ENCODE measurements around the gene CD4. TPM values are rescaled to one million over a fixed set of nuclear protein-coding genes. Genes with fewer than 3 reads are reported as not detected.
A peak's percentile ranks its signal among the peaks of the same experiment; 100 is the strongest.

CD4 gene
- total and polyA plus RNA-seq, 4 donors = 15.9 to 44.8 (median 32.0) TPM

- Histone ChIP-seq H3K4me3 (ENCODE audit: low read depth in 1 of 3, low read length in 3 of 3) (no peak overlapping the region), H3K36me3 (ENCODE audit: control insufficient read depth in 4 of 4, insufficient read depth in 3 of 4, low read depth in 1 of 4, low read length in 3 of 4) (peaks cover 7 to 44% (median 18%) of the 10 kb centered on the region in 4 donors), H3K9ac (ENCODE audit: low read depth in 1 of 2, low read length in 2 of 2) (no peak overlapping the region)
These were observed 77.0 kb downstream of the CD4 start for GRCh38 chr12:6866163-6866919.

GRCh38 chr12:6866920-6867412 lies 77.6 kb downstream of the CD4 start:
- Histone ChIP-seq H3K36me3 (ENCODE audit: control insufficient read depth in 4 of 4, insufficient read depth in 3 of 4, low read depth in 1 of 4, low read length in 3 of 4) (peaks cover 4 to 39% (median 17%) of the 10 kb centered on the region in 4 donors), H3K27me3 (ENCODE audit: control insufficient read depth in 4 of 4, insufficient read depth in 4 of 4, low read length in 3 of 4) (no peaks in the 10 kb centered on the region), H3K9me3 (ENCODE audit: control insufficient read depth in 4 of 4, low read length in 3 of 4) (no peaks in the 10 kb centered on the region), H3K9ac (ENCODE audit: low read depth in 1 of 2, low read length in 2 of 2) (no peak overlapping the region), H3K4me3 (ENCODE audit: low read depth in 1 of 3, low read length in 3 of 3) (peak overlapping the region in 2 of 3 donors; percentile 39 to 91), H3K27ac (ENCODE audit: low read depth in 1 of 2, low read length in 2 of 2) (peak overlapping the region; percentile 52 to 99), H3K4me1 (ENCODE audit: control insufficient read depth in 4 of 4, insufficient read depth in 4 of 4, low read length in 3 of 4) (peaks cover 3 to 40% (median 35%) of the 10 kb centered on the region in 4 donors)
- TF ChIP-seq SP1 (IDR thresholded peaks at IDR 0.05) (peak; percentile 8), TAF1 (conservative IDR thresholded peaks at IDR 0.05) (no peak), FOXA1 (IDR thresholded peaks at IDR 0.05) (no peak), ATF3 (IDR thresholded peaks at IDR 0.05) (no peak), GABPA (IDR thresholded peaks at IDR 0.05 in 1 of 2, conservative IDR thresholded peaks at IDR 0.05 in 1 of 2) (no peak), HNF4A (conservative IDR thresholded peaks at IDR 0.05) (peak in 1 of 2 donors; percentile 20)
- 3% methylated on average over 33 of the region's 33 CpGs for WGBS
- no peak for DNase-seq (ENCODE audit: low spot score)

More at GRCh38 chr12:6866163-6866919, 77.0 kb downstream of the CD4 start:
- WGBS = 83% methylated on average over 19 of the region's 19 CpGs
- TF ChIP-seq FOXA1 (IDR thresholded peaks at IDR 0.05) (no peak), HNF4G (IDR thresholded peaks at IDR 0.05) (no peak), YY1 (IDR thresholded peaks at IDR 0.05) (no peak), NR2F2 (IDR thresholded peaks at IDR 0.05) (no peak), FOXA2 (IDR thresholded peaks at IDR 0.05) (no peak), GABPA (IDR thresholded peaks at IDR 0.05 in 1 of 2, conservative IDR thresholded peaks at IDR 0.05 in 1 of 2) (no peak), JUND (IDR thresholded peaks at IDR 0.05) (no peak), EGR1 (IDR thresholded peaks at IDR 0.05; ENCODE audit: low read depth in 2 of 2) (no peak)
- H3K9me3 ChIP-seq (ENCODE audit: control insufficient read depth in 4 of 4, low read length in 3 of 4) = no peaks in the 10 kb centered on the region
- H3K27ac ChIP-seq (ENCODE audit: low read depth in 1 of 2, low read length in 2 of 2) = peak overlapping the region in 1 of 2 donors; percentile 52
- DNase-seq (ENCODE audit: low spot score) = no peak
- no peaks in the 10 kb centered on the region for H3K27me3 ChIP-seq (ENCODE audit: control insufficient read depth in 4 of 4, insufficient read depth in 4 of 4, low read length in 3 of 4)
- peaks cover 3 to 33% (median 29%) of the 10 kb centered on the region in 4 donors for H3K4me1 ChIP-seq (ENCODE audit: control insufficient read depth in 4 of 4, insufficient read depth in 4 of 4, low read length in 3 of 4)

DNA sequence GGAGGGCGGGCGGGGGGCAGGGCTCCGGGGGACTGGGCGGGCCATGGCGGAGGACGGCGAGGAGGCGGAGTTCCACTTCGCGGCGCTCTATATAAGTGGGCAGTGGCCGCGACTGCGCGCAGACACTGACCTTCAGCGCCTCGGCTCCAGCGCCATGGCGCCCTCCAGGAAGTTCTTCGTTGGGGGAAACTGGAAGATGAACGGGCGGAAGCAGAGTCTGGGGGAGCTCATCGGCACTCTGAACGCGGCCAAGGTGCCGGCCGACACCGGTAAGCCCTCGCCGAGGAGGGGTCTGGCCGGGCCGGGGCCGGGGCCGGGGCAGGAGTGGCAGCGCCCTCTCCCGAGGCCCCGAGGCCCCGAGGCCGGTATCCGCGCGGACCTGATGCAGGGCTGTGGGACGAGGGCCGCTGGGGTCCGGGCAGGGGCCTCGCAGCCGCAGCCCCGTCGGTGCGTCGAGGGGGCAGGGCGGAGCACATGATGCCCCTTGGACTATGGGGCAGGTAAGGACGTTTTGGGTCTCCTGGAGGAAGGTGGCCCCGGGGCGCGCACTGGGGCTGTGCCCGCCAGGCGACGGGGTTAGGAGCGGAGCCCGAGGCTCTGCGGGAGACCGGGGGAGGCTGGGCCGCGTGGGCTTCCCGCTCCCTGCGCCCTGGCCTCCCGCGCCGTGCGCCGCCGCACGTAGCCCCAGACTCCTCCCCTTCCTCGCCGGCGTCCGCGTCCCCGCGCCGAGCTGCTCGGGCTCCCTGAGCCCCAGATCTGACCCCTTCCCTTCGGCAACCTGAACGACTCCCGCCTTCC lies 78.3 kb downstream of the CD4 start, which contains the start of gene TPI1:
TPI1 (plus strand) TSS at position 119 of the 798 bp plus-strand sequence; CDS start at position 155, 36 bp downstream.
- peaks cover 3 to 45% (median 40%) of the 10 kb centered on the region in 4 donors for H3K4me1 ChIP-seq (ENCODE audit: control insufficient read depth in 4 of 4, insufficient read depth in 4 of 4, low read length in 3 of 4)

More for the DNA sequence above, 78.3 kb downstream of the CD4 start, which contains the start of gene TPI1:
- WGBS = under 1% methylated on average over 86 of the region's 86 CpGs
- peaks cover 4 to 35% (median 15%) of the 10 kb centered on the region in 4 donors for H3K36me3 ChIP-seq (ENCODE audit: control insufficient read depth in 4 of 4, insufficient read depth in 3 of 4, low read depth in 1 of 4, low read length in 3 of 4)
- peak; percentile 89 for DNase-seq (ENCODE audit: low spot score)
- TF ChIP-seq FOXA1 (IDR thresholded peaks at IDR 0.05) (no peak), TAF1 (conservative IDR thresholded peaks at IDR 0.05) (peak; percentile 94), GABPA (IDR thresholded peaks at IDR 0.05 in 1 of 2, conservative IDR thresholded peaks at IDR 0.05 in 1 of 2) (no peak), HNF4A (conservative IDR thresholded peaks at IDR 0.05) (peak; percentile 17 to 29), JUND (IDR thresholded peaks at IDR 0.05) (no peak), SP1 (IDR thresholded peaks at IDR 0.05) (peak; percentile 4), YY1 (IDR thresholded peaks at IDR 0.05) (peak; percentile 93)
- TF ChIP-seq, protein P1, sequence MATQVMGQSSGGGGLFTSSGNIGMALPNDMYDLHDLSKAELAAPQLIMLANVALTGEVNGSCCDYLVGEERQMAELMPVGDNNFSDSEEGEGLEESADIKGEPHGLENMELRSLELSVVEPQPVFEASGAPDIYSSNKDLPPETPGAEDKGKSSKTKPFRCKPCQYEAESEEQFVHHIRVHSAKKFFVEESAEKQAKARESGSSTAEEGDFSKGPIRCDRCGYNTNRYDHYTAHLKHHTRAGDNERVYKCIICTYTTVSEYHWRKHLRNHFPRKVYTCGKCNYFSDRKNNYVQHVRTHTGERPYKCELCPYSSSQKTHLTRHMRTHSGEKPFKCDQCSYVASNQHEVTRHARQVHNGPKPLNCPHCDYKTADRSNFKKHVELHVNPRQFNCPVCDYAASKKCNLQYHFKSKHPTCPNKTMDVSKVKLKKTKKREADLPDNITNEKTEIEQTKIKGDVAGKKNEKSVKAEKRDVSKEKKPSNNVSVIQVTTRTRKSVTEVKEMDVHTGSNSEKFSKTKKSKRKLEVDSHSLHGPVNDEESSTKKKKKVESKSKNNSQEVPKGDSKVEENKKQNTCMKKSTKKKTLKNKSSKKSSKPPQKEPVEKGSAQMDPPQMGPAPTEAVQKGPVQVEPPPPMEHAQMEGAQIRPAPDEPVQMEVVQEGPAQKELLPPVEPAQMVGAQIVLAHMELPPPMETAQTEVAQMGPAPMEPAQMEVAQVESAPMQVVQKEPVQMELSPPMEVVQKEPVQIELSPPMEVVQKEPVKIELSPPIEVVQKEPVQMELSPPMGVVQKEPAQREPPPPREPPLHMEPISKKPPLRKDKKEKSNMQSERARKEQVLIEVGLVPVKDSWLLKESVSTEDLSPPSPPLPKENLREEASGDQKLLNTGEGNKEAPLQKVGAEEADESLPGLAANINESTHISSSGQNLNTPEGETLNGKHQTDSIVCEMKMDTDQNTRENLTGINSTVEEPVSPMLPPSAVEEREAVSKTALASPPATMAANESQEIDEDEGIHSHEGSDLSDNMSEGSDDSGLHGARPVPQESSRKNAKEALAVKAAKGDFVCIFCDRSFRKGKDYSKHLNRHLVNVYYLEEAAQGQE (IDR thresholded peaks at IDR 0.05) = peak; percentile 92
- peak within 1 kb of the TSS; percentile 96 to 99 for H3K27ac ChIP-seq (ENCODE audit: low read depth in 1 of 2, low read length in 2 of 2)
- peak within 1 kb of the TSS; percentile 81 to 95 (median 91) for H3K4me3 ChIP-seq (ENCODE audit: low read depth in 1 of 3, low read length in 3 of 3)
- H3K27me3 ChIP-seq (ENCODE audit: control insufficient read depth in 4 of 4, insufficient read depth in 4 of 4, low read length in 3 of 4) = no peaks in the 10 kb centered on the region
- H3K9ac ChIP-seq (ENCODE audit: low read depth in 1 of 2, low read length in 2 of 2) = peak within 1 kb of the TSS; percentile 66 to 81
- no peaks in the 10 kb centered on the region for H3K9me3 ChIP-seq (ENCODE audit: control insufficient read depth in 4 of 4, low read length in 3 of 4)

All from liver (tissue), 9 donors.